Neural progenitor cell (in vitro differentiated cells): ENCODE measurements around the gene THAP4. TPM values are rescaled to one million over a fixed set of nuclear protein-coding genes. Genes with fewer than 3 reads are reported as not detected.

Experiments used
- DNase-seq: peaks from one replicate; pipeline ENCODE4 v3.0.0-alpha.2; 2016; ENCODE audit warnings: low spot score
- H2AFZ ChIP-seq: fragments of 200-600 bp; sonication (generic); replicated peaks from 2 replicates; pipeline ENCODE4 v1.6.1; 2016; ENCODE audit warnings: antibody characterized with exemption
- H3F3A ChIP-seq: fragments of 200-600 bp; sonication (generic); 2 replicates; pipeline ENCODE4 v1.6.1; 2016; ENCODE audit warnings: antibody characterized with exemption, low read depth
- H3K27ac ChIP-seq: fragments of 200-600 bp; sonication (generic); 2 replicates; pipeline ENCODE4 v1.5.1; 2016; ENCODE audit warnings: mild to moderate bottlenecking
- H3K27me3 ChIP-seq: fragments of 200-600 bp; sonication (generic); 2 replicates; pipeline ENCODE4 v1.6.1; 2016; ENCODE audit warnings: mild to moderate bottlenecking, moderate library complexity
- H3K36me3 ChIP-seq: fragments of 200-600 bp; sonication (generic); 2 replicates; pipeline ENCODE4 v1.5.1; 2016
- H3K4me1 ChIP-seq: fragments of 200-600 bp; sonication (generic); 2 replicates; pipeline ENCODE4 v1.6.1; 2016; ENCODE audit warnings: mixed run types
- H3K4me2 ChIP-seq: fragments of 200-600 bp; sonication (generic); 2 replicates; pipeline ENCODE4 v1.6.1; 2016
- H3K4me3 ChIP-seq: fragments of 200-600 bp; sonication (generic); 2 replicates; pipeline ENCODE4 v1.5.1; 2016
- H3K79me2 ChIP-seq: fragments of 200-600 bp; sonication (generic); 2 replicates; pipeline ENCODE4 v1.6.1; 2016; ENCODE audit warnings: low read depth
- H3K9ac ChIP-seq: fragments of 200-600 bp; sonication (generic); 2 replicates; pipeline ENCODE4 v1.6.1; 2016
- H3K9me3 ChIP-seq: fragments of 200-600 bp; sonication (generic); 2 replicates; pipeline ENCODE4 v1.5.1; 2016; ENCODE audit warnings: low read depth
- H4K20me1 ChIP-seq: fragments of 200-600 bp; sonication (generic); 2 replicates; pipeline ENCODE4 v1.6.1; 2016; ENCODE audit warnings: low read depth
- H3K27ac Mint-ChIP-seq: 3 replicates; pipeline ENCODE4 v1.8.0; 2021; ENCODE audit warnings: mixed read lengths
- H3K27me3 Mint-ChIP-seq: 2 replicates; pipeline ENCODE4 v1.8.0; 2022; ENCODE audit warnings: low read depth, mild to moderate bottlenecking, inconsistent platforms, moderate library complexity, mixed read lengths; ENCODE audit not compliant: insufficient read depth
- H3K36me3 Mint-ChIP-seq: 3 replicates; pipeline ENCODE4 v1.8.0; 2021; ENCODE audit warnings: mixed read lengths
- H3K4me1 Mint-ChIP-seq: 3 replicates; pipeline ENCODE4 v1.8.0; 2021; ENCODE audit warnings: mixed read lengths
- H3K4me3 Mint-ChIP-seq: 3 replicates; pipeline ENCODE4 v1.8.0; 2021; ENCODE audit warnings: mild to moderate bottlenecking, moderate library complexity, mixed read lengths
- H3K9me3 Mint-ChIP-seq: 3 replicates; pipeline ENCODE4 v1.8.0; 2020; ENCODE audit warnings: mixed read lengths
- CTCF ChIP-seq: fragments of 200-600 bp; sonication (generic); IDR thresholded peaks from 2 replicates; pipeline ENCODE4 v1.5.1; 2017; ENCODE audit warnings: antibody characterized with exemption, mild to moderate bottlenecking
- EZH2 ChIP-seq: fragments of 200-600 bp; sonication (generic); IDR thresholded peaks from 2 replicates; pipeline ENCODE4 v1.6.1; 2017; ENCODE audit warnings: antibody characterized with exemption, mild to moderate bottlenecking, moderate library complexity
- EZH2phosphoT487 ChIP-seq: fragments of 200-600 bp; sonication (generic); IDR thresholded peaks from 2 replicates; pipeline ENCODE4 v1.6.1; 2017; ENCODE audit warnings: antibody characterized with exemption
- total RNA-seq: library from RNA; depleted of rRNA; stranded (reverse); fragments of >200 nt; gene quantifications from 2 replicates; pipeline ENCODE4 v1.2.3, GENCODE V29; 2015; ENCODE audit warnings: low replicate concordance

THAP4 gene
- total RNA-seq, 1 donor from 2014 or later = 25.6 TPM

GRCh38 chr2:241601841-241602240 is 35.1 kb downstream of the THAP4 start:
- Histone ChIP-seq H3F3A (no peaks in the 10 kb centered on the region), H3K4me3 (no peak overlapping the region), H3K4me1 (no peaks in the 10 kb centered on the region), H3K36me3 (no peaks in the 10 kb centered on the region), H3K27ac (no peak overlapping the region), H3K27me3 (no peaks in the 10 kb centered on the region), H3K9ac (no peak overlapping the region), H4K20me1 (no peaks in the 10 kb centered on the region), H3K4me2 (no peak overlapping the region), H3K9me3 (no peaks in the 10 kb centered on the region), H3K79me2 (no peaks in the 10 kb centered on the region), H2AFZ (no peak overlapping the region)
- Mint-ChIP-seq H3K4me1 (no peaks in the 10 kb centered on the region), H3K4me3 (no peak overlapping the region), H3K9me3 (no peaks in the 10 kb centered on the region), H3K36me3 (peaks cover 25% of the 10 kb centered on the region), H3K27me3 (peaks cover 3% of the 10 kb centered on the region), H3K27ac (no peak overlapping the region)
- no peak for DNase-seq
- TF ChIP-seq CTCF (no peak), EZH2phosphoT487 (no peak), EZH2 (no peak)

- Mint-ChIP-seq H3K27me3 (peaks cover 5% of the 10 kb centered on the region), H3K36me3 (peaks cover 27% of the 10 kb centered on the region), H3K4me1 (no peaks in the 10 kb centered on the region), H3K27ac (no peak overlapping the region), H3K4me3 (no peak overlapping the region), H3K9me3 (no peaks in the 10 kb centered on the region)
- Histone ChIP-seq H3K9me3 (no peaks in the 10 kb centered on the region), H3K27ac (no peak overlapping the region), H4K20me1 (peaks cover 4% of the 10 kb centered on the region), H2AFZ (no peak overlapping the region), H3K36me3 (no peaks in the 10 kb centered on the region), H3K79me2 (no peaks in the 10 kb centered on the region), H3K4me2 (no peak overlapping the region), H3K4me1 (no peaks in the 10 kb centered on the region), H3K4me3 (no peak overlapping the region), H3K9ac (no peak overlapping the region), H3K27me3 (no peaks in the 10 kb centered on the region), H3F3A (no peaks in the 10 kb centered on the region)
- no peak for DNase-seq
- TF ChIP-seq EZH2 (no peak), EZH2phosphoT487 (no peak), CTCF (no peak)
Measured at GRCh38 chr2:241599615-241600014, 37.3 kb downstream of the THAP4 start.

- H3K4me3 ChIP-seq = no peak overlapping the region
- H4K20me1 ChIP-seq = peaks cover 4% of the 10 kb centered on the region
- no peaks in the 10 kb centered on the region for H3K79me2 ChIP-seq
- H3K27ac ChIP-seq = no peak overlapping the region
- TF ChIP-seq EZH2 (no peak), EZH2phosphoT487 (no peak), CTCF (peak; percentile 36)
- Mint-ChIP-seq H3K9me3 (no peaks in the 10 kb centered on the region), H3K4me1 (no peaks in the 10 kb centered on the region), H3K36me3 (peaks cover 28% of the 10 kb centered on the region), H3K4me3 (no peak overlapping the region), H3K27ac (no peak overlapping the region), H3K27me3 (peaks cover 4% of the 10 kb centered on the region)
- H3F3A ChIP-seq = no peaks in the 10 kb centered on the region
- no peak overlapping the region for H2AFZ ChIP-seq
- no peaks in the 10 kb centered on the region for H3K4me1 ChIP-seq
- no peaks in the 10 kb centered on the region for H3K27me3 ChIP-seq
- H3K9ac ChIP-seq = no peak overlapping the region
- H3K4me2 ChIP-seq = no peak overlapping the region
- H3K9me3 ChIP-seq = no peaks in the 10 kb centered on the region
- no peaks in the 10 kb centered on the region for H3K36me3 ChIP-seq
- peak; percentile 24 for DNase-seq
Measured at GRCh38 chr2:241598487-241598886, 38.5 kb downstream of the THAP4 start.
